GM12864 (cell line): ENCODE data around the gene LEF1.
A peak's percentile ranks its signal among the peaks of the same experiment; 100 is the strongest.

Source experiments
- DNase-seq: peaks from one replicate; pipeline ENCODE4 v3.0.0-alpha.2; 2011; ENCODE audit warnings: low read depth
- H3K4me3 ChIP-seq: 2 replicates; pipeline ENCODE4 v1.5.1; 2011; ENCODE audit warnings: mild to moderate bottlenecking, low read depth, low read length, control low read depth
- TF ChIP-seq, protein P1 (sequence below): IDR thresholded peaks from 2 replicates; pipeline ENCODE4 v1.5.1; 2011; ENCODE audit warnings: low read depth, mild to moderate bottlenecking, moderate library complexity, low read length, control low read depth, inconsistent platforms; ENCODE audit errors: missing control alignments

Gene LEF1

DNA sequence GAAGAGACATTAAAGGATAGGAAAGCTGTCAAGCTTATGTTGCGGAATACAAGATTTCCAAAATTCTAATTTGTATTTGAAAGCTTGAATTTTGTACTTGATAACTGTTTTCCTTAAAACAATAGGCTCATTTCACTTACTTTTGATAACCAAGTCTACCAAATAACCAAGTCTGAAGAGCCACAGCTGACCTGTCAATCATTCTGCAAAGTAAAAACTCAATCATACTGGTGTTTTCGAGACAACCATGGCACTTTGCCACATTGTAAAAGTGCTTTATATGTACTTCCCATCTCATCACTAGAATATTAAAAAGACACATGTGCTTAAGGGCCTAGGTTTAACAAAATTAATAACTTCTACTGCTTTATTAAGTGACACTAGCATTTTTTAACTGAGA lies 47.9 kb downstream of the LEF1 start:
- no peak overlapping the region for H3K4me3 ChIP-seq
- no peak for DNase-seq
- TF ChIP-seq, protein P1, sequence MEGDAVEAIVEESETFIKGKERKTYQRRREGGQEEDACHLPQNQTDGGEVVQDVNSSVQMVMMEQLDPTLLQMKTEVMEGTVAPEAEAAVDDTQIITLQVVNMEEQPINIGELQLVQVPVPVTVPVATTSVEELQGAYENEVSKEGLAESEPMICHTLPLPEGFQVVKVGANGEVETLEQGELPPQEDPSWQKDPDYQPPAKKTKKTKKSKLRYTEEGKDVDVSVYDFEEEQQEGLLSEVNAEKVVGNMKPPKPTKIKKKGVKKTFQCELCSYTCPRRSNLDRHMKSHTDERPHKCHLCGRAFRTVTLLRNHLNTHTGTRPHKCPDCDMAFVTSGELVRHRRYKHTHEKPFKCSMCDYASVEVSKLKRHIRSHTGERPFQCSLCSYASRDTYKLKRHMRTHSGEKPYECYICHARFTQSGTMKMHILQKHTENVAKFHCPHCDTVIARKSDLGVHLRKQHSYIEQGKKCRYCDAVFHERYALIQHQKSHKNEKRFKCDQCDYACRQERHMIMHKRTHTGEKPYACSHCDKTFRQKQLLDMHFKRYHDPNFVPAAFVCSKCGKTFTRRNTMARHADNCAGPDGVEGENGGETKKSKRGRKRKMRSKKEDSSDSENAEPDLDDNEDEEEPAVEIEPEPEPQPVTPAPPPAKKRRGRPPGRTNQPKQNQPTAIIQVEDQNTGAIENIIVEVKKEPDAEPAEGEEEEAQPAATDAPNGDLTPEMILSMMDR, result no peak

DNA sequence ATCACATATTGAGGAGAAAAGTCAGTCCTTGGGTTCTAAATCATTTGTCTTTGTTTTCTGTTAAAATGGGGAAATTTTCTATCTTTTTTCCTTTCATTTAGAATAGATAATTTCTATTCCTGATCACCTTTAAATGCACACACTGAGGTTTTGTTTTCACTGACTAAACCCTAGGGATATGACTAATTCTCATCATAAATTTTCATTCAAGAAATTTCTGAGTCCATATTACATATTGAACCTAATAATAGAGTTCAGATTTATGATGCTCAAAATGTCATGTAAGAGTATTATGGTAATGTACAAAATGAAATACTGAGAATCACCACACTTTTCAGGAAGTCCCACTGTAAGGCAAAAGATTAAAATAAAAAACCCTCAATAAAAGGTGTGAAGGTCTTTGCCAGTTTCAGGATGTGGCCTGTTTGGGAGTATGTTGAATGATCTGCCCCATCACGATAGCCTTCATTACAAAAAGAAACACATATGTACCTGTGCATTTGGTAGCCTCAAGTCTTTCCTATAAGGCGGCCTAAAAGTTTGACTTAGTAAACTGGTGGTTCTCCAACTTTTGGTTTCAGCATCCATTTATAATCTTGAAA lies 49.4 kb downstream of the LEF1 start:
- no peak for DNase-seq
- H3K4me3 ChIP-seq, result no peak overlapping the region
- TF ChIP-seq, protein P1, result no peak

DNA sequence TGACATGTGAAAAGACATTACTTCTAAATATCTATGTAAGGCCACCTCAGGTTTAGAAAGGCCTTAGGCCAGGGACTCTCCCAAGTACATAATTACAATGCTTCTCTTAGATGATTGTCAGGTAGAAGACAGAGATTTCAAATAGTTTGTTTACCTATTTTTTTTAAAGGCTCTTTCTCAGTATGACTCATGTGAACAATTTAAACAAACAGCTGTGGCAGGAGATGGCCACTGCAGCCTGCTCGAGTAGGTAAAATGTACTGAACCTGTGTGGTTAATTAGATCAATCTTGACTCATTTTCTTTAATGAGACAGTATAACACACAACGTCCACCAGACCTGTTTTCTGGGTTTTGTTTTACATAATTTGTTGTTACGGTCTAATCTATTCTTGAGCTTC lies 50.2 kb downstream of the LEF1 start:
- H3K4me3 ChIP-seq, result no peak overlapping the region
- DNase-seq, result peak; percentile 22
- TF ChIP-seq, protein P1, result no peak

DNA sequence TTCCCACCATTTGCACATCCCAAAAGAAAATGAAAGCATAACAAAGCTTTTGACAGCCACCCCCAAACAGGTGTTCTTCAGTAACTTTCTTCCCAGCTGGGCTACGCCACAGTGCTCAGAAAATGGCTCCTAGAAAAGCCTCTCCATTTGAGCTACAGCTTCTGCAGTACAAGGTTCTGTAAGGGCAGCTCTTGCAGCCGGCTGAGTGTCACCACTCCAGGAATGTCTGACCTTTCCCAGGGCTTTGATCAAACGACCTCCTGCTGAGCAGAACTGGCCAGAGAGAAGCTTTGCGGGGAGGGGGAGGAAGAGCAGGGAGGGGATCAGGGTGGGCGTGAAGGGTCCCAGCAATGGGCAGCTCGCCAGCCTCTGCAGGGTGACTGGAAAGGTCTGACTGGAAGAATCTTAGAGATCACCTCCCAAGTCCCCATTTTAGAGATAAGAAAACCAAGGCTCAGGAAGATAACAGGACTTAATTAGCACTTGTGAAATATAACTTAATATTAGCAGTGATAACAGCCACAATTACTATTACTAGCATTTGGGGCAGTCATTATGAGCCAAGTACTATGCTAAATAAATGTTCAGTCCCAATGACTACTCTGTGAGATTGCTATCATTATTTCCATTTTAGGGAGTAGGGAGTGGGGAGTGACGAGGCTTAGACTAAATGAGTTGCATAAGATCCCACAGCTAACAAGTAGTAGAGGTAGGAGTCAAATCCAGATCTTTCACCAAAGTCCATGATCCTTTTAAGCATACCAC lies 51.1 kb downstream of the LEF1 start:
- H3K4me3 ChIP-seq, result no peak overlapping the region
- TF ChIP-seq, protein P1, result no peak
- DNase-seq, result no peak

DNA sequence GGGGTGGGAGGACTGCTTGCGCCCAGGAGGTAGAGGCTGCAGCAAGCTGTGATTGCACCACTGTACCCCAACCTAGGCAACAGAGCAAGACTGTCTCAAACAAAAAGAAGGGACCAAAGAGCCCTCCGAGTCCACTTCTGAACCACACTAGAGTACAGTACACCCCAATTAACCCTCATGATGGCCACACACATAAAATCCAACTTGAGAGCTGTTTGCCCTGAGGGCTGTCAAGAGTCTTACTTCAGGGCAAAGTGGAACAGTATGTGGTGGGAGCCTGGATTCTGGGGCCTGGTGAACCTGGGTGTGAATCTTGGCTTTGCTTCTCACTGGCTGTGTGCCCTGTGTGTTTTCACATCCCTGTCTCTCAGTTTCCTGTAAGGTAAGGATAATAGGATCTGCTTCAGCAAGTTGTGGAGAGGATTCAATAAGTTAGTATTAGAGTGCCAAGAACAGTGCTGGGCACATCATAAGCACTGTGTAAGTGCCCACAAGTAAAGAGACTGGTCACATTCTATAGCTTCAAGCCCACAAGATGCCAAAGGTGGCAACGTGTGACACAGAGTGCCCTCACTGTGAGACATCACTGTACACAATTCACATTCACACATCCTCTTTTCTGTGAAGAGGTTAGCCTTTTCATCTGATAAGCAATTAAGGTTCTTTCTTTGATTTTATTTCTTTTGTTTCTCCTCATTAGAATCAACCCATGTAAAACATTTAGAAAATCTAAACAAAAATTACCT lies 52.1 kb downstream of the LEF1 start:
- no peak overlapping the region for H3K4me3 ChIP-seq
- TF ChIP-seq, protein P1, result no peak
- DNase-seq, result no peak

DNA sequence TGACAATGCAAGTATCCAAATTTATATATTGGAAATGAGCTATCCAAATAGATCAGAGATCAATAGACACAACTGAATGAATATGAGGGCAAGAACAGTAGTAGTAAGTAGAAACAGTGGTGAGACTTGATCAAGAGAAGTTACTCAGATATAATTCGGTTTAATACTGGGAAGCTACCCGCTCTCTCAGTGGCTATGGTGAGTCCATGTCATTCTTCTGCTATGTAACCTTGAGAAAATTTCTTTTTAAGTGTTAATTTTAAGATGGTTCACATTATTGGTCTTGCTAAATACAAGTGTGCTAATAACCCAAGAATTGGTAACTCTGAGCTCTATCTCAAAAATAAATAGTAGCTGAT lies 53.6 kb downstream of the LEF1 start:
- DNase-seq, result no peak
- no peak overlapping the region for H3K4me3 ChIP-seq
- TF ChIP-seq, protein P1, result no peak
